GM18867 (cell line): ENCODE data around the gene CCDC40.
"Not testable (repeated sequence)": the region's sequence is repeated elsewhere in the genome, so short reads cannot be mapped to it uniquely, and the experiment has no call there.

Source experiments
- ATAC-seq: cut with Tn5 transposase; IDR thresholded peaks from one replicate; pipeline ENCODE4 v1.9.1; 2021; ENCODE audit warnings: mild to moderate bottlenecking, moderate library complexity; ENCODE audit not compliant: unreplicated experiment

CCDC40 gene

GRCh38 chr17:80035937-80036714 lies at the start of gene CCDC40:
TSS of gene CCDC40 (plus strand) at chr17:80036642. CDS start at chr17:80036663, 21 bp downstream.
- peak; percentile 63 for ATAC-seq

- no peak for ATAC-seq
Measured at GRCh38 chr17:79987187-79987934, 49.1 kb upstream of the CCDC40 start.

GRCh38 chr17:79987935-79988184 lies 48.6 kb upstream of the CCDC40 start:
- ATAC-seq = no peak

GRCh38 chr17:79988185-79988971 lies 48.1 kb upstream of the CCDC40 start:
- ATAC-seq = no peak

- ATAC-seq = no peak
Measured at GRCh38 chr17:79989106-79989835, 47.2 kb upstream of the CCDC40 start.

- ATAC-seq = no peak
Measured at GRCh38 chr17:79990051-79990592, 46.3 kb upstream of the CCDC40 start.

- no peak for ATAC-seq
Measured at GRCh38 chr17:79990704-79991103, 45.7 kb upstream of the CCDC40 start.

GRCh38 chr17:79991140-79991923 lies 45.1 kb upstream of the CCDC40 start:
- ATAC-seq = no peak

- no peak for ATAC-seq
Measured at GRCh38 chr17:79991924-79992648, 44.4 kb upstream of the CCDC40 start.

- ATAC-seq = no peak
Measured at GRCh38 chr17:79992649-79993389, 43.6 kb upstream of the CCDC40 start.

- no peak for ATAC-seq
Measured at GRCh38 chr17:79993390-79994227, 42.8 kb upstream of the CCDC40 start.

- not testable (repeated sequence) for ATAC-seq
Measured at GRCh38 chr17:79994228-79994569, 42.2 kb upstream of the CCDC40 start.

- no peak for ATAC-seq
Measured at GRCh38 chr17:79994602-79995001, 41.8 kb upstream of the CCDC40 start.

GRCh38 chr17:79995696-79996095 lies 40.7 kb upstream of the CCDC40 start:
- ATAC-seq = no peak

- no peak for ATAC-seq
Measured at GRCh38 chr17:79996291-79996690, 40.2 kb upstream of the CCDC40 start.

- no peak for ATAC-seq
Measured at GRCh38 chr17:79997011-79997660, 39.3 kb upstream of the CCDC40 start.

- no peak for ATAC-seq
Measured at GRCh38 chr17:80000136-80000535, 36.3 kb upstream of the CCDC40 start.
